GM23338 (cell line): ENCODE data around the gene VIL1. TPM values are rescaled to one million over a fixed set of nuclear protein-coding genes. Genes with fewer than 3 reads are reported as not detected.

Experiments used
- ATAC-seq: fragments of 200-7000 bp; cut with Tn5 transposase; 3 replicates; pipeline ENCODE4 v1.9.1; 2020
- DNase-seq: peaks from one replicate; pipeline ENCODE4 v3.0.0-alpha.2; 2015; ENCODE audit warnings: low spot score
- H2AFZ ChIP-seq: fragments of 200-600 bp; sonication (generic); 2 replicates; pipeline ENCODE4 v1.8.0; 2016; ENCODE audit warnings: antibody characterized with exemption, mild to moderate bottlenecking, moderate library complexity
- H3F3A ChIP-seq: fragments of 200-600 bp; sonication (generic); replicated peaks from 2 replicates; pipeline ENCODE4 v1.8.0; 2017; ENCODE audit warnings: antibody characterized with exemption, mixed run types, low read depth
- H3K27ac ChIP-seq: fragments of 200-600 bp; sonication (generic); 2 replicates; pipeline ENCODE4 v1.6.1; 2016; ENCODE audit warnings: low read depth
- H3K27me3 ChIP-seq: fragments of 200-600 bp; sonication (generic); 2 replicates; pipeline ENCODE4 v1.8.0; 2016; ENCODE audit warnings: mild to moderate bottlenecking, mixed run types, moderate library complexity; ENCODE audit not compliant: insufficient read depth
- H3K36me3 ChIP-seq: fragments of 200-600 bp; sonication (generic); 2 replicates; pipeline ENCODE4 v1.8.0; 2016; ENCODE audit warnings: mild to moderate bottlenecking; ENCODE audit not compliant: insufficient read depth
- H3K4me1 ChIP-seq: fragments of 200-600 bp; sonication (generic); 2 replicates; pipeline ENCODE4 v1.8.0; 2016; ENCODE audit warnings: mild to moderate bottlenecking, moderate library complexity; ENCODE audit not compliant: insufficient read depth
- H3K4me2 ChIP-seq: fragments of 200-600 bp; sonication (generic); 2 replicates; pipeline ENCODE4 v1.7.1; 2017; ENCODE audit warnings: mixed run types
- H3K4me3 ChIP-seq: fragments of 200-600 bp; sonication (generic); 2 replicates; pipeline ENCODE4 v1.6.1; 2016; ENCODE audit warnings: mixed run types
- H3K79me2 ChIP-seq: fragments of 200-600 bp; sonication (generic); replicated peaks from 2 replicates; pipeline ENCODE4 v1.8.0; 2017; ENCODE audit warnings: mild to moderate bottlenecking; ENCODE audit not compliant: insufficient read depth
- H3K9me2 ChIP-seq: fragments of 200-600 bp; sonication (generic); 2 replicates; pipeline ENCODE4 v1.8.0; 2017; ENCODE audit not compliant: insufficient read depth
- H4K20me1 ChIP-seq: fragments of 200-600 bp; sonication (generic); replicated peaks from 2 replicates; pipeline ENCODE4 v1.8.0; 2017; ENCODE audit warnings: mild to moderate bottlenecking; ENCODE audit not compliant: insufficient read depth
- H3K27ac Mint-ChIP-seq: 2 replicates; pipeline ENCODE4 v1.8.0; 2020; ENCODE audit warnings: inconsistent platforms, mild to moderate bottlenecking, moderate library complexity, mixed read lengths
- H3K27me3 Mint-ChIP-seq: 3 replicates; pipeline ENCODE4 v1.8.0; 2022; ENCODE audit warnings: low read depth, mild to moderate bottlenecking, moderate library complexity, mixed read lengths, inconsistent platforms; ENCODE audit not compliant: insufficient read depth, poor library complexity
- H3K36me3 Mint-ChIP-seq: 3 replicates; pipeline ENCODE4 v1.8.0; 2021; ENCODE audit warnings: low read depth, mild to moderate bottlenecking, inconsistent platforms, moderate library complexity, mixed read lengths
- H3K4me1 Mint-ChIP-seq: 3 replicates; pipeline ENCODE4 v1.8.0; 2020; ENCODE audit warnings: mild to moderate bottlenecking, inconsistent platforms, mixed read lengths
- H3K4me3 Mint-ChIP-seq: 3 replicates; pipeline ENCODE4 v1.8.0; 2021; ENCODE audit warnings: moderate library complexity, mild to moderate bottlenecking, inconsistent platforms, mixed read lengths
- H3K9me3 Mint-ChIP-seq: 3 replicates; pipeline ENCODE4 v1.8.0; 2020; ENCODE audit warnings: moderate library complexity, mild to moderate bottlenecking, inconsistent platforms, mixed read lengths
- CREB1 ChIP-seq: fragments of 250-450 bp; sonication (Bioruptor Pico); IDR thresholded peaks from 2 replicates; pipeline ENCODE4 v1.5.0; 2020; ENCODE audit warnings: low read depth, mild to moderate bottlenecking, moderate library complexity
- EZH2phosphoT487 ChIP-seq: fragments of 200-600 bp; sonication (generic); IDR thresholded peaks from one replicate; pipeline ENCODE4 v1.8.1; 2018; ENCODE audit warnings: antibody characterized with exemption; ENCODE audit not compliant: unreplicated experiment
- JUNB ChIP-seq: IDR thresholded peaks from one replicate; pipeline ENCODE4 v1.6.1; 2016; ENCODE audit warnings: antibody characterized with exemption; ENCODE audit not compliant: unreplicated experiment
- POLR2AphosphoS5 ChIP-seq: IDR thresholded peaks from 2 replicates; pipeline ENCODE4 v1.6.1; 2016; ENCODE audit warnings: antibody characterized with exemption, low read depth
- REST ChIP-seq: IDR thresholded peaks from one replicate; pipeline ENCODE4 v1.6.1; 2018; ENCODE audit warnings: antibody characterized with exemption; ENCODE audit not compliant: unreplicated experiment
- STAT1 ChIP-seq: IDR thresholded peaks from one replicate; pipeline ENCODE4 v1.6.1; 2016; ENCODE audit warnings: antibody characterized with exemption; ENCODE audit not compliant: unreplicated experiment
- polyA plus RNA-seq: library from polyadenylated mRNA; unstranded; fragments of >200 nt; fragmentation: Nextera tagmentation; extraction: Ambion mirVana; gene quantifications from 2 replicates; pipeline ENCODE4 v1.2.1, GENCODE V29; 2016
- total RNA-seq: library from RNA; depleted of rRNA; stranded (reverse); fragments of >200 nt; shearing (Covaris generic); gene quantifications from 2 replicates; pipeline ENCODE4 v1.2.3, GENCODE V29; 2014
- TF ChIP-seq, protein P1 (sequence below): fragments of 250-450 bp; sonication (Bioruptor Pico); IDR thresholded peaks from 2 replicates; pipeline ENCODE4 v1.5.0; 2020; ENCODE audit warnings: mild to moderate bottlenecking, moderate library complexity
- TF ChIP-seq, protein P2 (sequence below), 2 experiments: fragments of 200-600 bp in 1 of 2; sonication (generic) in 1 of 2; conservative IDR thresholded peaks; 2 replicates each; pipeline versions ENCODE4 v1.5.1 to v1.6.1; 2016 to 2017; ENCODE audit warnings: antibody characterized with exemption in 2 of 2, low read depth in 2 of 2, mild to moderate bottlenecking in 2 of 2, moderate library complexity in 1 of 2

VIL1 gene
- total and polyA plus RNA-seq, 2 experiments from 2014 or later: 3.5 to 5.9 TPM

DNA sequence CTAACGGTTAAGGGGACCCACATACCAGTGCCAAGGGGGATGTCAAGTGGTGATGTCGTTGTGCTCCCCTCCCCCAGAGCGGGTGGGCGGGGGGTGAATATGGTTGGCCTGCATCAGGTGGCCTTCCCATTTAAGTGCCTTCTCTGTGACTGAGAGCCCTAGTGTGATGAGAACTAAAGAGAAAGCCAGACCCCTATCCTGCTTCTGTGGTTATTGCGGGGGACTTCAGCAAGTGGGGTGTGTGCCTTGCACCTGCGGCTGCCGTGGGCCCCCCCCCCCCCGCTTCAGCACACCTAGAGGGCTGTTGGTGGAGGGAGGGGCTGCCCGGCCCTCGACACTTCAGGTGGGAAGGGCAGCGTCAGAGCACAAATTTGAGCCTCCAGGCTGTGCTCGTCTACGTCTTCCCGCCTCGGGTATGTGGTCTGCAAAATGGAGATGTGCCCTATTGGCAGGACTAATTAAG is 13.1 kb upstream of the VIL1 start:
- Histone ChIP-seq H3K36me3 (no peaks in the 10 kb centered on the region), H3F3A (peaks cover 17% of the 10 kb centered on the region), H3K27ac (peak overlapping the region; percentile 99), H3K4me3 (peak overlapping the region; percentile 82), H3K9me2 (no peaks in the 10 kb centered on the region), H3K4me1 (peaks cover 27% of the 10 kb centered on the region), H3K79me2 (no peaks in the 10 kb centered on the region), H3K4me2 (peak overlapping the region; percentile 94), H3K27me3 (no peaks in the 10 kb centered on the region), H4K20me1 (no peaks in the 10 kb centered on the region), H2AFZ (peak overlapping the region; percentile 97)
- H3K4me1 Mint-ChIP-seq: peaks cover 22% of the 10 kb centered on the region
- ATAC-seq (peak; percentile 5; the same call in 1 of the 3 replicates), DNase-seq (peak; percentile 67)
- TF ChIP-seq CREB1: no peak
- TF ChIP-seq POLR2AphosphoS5: peak; percentile 59
- no peak for TF ChIP-seq JUNB
- TF ChIP-seq, protein P1, sequence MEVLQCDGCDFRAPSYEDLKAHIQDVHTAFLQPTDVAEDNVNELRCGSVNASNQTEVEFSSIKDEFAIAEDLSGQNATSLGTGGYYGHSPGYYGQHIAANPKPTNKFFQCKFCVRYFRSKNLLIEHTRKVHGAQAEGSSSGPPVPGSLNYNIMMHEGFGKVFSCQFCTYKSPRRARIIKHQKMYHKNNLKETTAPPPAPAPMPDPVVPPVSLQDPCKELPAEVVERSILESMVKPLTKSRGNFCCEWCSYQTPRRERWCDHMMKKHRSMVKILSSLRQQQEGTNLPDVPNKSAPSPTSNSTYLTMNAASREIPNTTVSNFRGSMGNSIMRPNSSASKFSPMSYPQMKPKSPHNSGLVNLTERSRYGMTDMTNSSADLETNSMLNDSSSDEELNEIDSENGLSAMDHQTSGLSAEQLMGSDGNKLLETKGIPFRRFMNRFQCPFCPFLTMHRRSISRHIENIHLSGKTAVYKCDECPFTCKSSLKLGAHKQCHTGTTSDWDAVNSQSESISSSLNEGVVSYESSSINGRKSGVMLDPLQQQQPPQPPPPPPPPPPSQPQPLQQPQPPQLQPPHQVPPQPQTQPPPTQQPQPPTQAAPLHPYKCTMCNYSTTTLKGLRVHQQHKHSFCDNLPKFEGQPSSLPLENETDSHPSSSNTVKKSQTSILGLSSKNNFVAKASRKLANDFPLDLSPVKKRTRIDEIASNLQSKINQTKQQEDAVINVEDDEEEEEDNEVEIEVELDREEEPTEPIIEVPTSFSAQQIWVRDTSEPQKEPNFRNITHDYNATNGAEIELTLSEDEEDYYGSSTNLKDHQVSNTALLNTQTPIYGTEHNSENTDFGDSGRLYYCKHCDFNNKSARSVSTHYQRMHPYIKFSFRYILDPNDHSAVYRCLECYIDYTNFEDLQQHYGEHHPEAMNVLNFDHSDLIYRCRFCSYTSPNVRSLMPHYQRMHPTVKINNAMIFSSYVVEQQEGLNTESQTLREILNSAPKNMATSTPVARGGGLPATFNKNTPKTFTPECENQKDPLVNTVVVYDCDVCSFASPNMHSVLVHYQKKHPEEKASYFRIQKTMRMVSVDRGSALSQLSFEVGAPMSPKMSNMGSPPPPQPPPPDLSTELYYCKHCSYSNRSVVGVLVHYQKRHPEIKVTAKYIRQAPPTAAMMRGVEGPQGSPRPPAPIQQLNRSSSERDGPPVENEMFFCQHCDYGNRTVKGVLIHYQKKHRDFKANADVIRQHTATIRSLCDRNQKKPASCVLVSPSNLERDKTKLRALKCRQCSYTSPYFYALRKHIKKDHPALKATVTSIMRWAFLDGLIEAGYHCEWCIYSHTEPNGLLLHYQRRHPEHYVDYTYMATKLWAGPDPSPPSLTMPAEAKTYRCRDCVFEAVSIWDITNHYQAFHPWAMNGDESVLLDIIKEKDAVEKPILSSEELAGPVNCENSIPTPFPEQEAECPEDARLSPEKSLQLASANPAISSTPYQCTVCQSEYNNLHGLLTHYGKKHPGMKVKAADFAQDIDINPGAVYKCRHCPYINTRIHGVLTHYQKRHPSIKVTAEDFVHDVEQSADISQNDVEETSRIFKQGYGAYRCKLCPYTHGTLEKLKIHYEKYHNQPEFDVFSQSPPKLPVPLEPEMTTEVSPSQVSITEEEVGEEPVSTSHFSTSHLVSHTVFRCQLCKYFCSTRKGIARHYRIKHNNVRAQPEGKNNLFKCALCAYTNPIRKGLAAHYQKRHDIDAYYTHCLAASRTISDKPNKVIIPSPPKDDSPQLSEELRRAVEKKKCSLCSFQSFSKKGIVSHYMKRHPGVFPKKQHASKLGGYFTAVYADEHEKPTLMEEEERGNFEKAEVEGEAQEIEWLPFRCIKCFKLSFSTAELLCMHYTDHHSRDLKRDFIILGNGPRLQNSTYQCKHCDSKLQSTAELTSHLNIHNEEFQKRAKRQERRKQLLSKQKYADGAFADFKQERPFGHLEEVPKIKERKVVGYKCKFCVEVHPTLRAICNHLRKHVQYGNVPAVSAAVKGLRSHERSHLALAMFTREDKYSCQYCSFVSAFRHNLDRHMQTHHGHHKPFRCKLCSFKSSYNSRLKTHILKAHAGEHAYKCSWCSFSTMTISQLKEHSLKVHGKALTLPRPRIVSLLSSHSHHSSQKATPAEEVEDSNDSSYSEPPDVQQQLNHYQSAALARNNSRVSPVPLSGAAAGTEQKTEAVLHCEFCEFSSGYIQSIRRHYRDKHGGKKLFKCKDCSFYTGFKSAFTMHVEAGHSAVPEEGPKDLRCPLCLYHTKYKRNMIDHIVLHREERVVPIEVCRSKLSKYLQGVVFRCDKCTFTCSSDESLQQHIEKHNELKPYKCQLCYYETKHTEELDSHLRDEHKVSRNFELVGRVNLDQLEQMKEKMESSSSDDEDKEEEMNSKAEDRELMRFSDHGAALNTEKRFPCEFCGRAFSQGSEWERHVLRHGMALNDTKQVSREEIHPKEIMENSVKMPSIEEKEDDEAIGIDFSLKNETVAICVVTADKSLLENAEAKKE: no peak
- TF ChIP-seq REST: no peak
- no peak for TF ChIP-seq STAT1
- TF ChIP-seq, protein P2, sequence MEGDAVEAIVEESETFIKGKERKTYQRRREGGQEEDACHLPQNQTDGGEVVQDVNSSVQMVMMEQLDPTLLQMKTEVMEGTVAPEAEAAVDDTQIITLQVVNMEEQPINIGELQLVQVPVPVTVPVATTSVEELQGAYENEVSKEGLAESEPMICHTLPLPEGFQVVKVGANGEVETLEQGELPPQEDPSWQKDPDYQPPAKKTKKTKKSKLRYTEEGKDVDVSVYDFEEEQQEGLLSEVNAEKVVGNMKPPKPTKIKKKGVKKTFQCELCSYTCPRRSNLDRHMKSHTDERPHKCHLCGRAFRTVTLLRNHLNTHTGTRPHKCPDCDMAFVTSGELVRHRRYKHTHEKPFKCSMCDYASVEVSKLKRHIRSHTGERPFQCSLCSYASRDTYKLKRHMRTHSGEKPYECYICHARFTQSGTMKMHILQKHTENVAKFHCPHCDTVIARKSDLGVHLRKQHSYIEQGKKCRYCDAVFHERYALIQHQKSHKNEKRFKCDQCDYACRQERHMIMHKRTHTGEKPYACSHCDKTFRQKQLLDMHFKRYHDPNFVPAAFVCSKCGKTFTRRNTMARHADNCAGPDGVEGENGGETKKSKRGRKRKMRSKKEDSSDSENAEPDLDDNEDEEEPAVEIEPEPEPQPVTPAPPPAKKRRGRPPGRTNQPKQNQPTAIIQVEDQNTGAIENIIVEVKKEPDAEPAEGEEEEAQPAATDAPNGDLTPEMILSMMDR (conservative IDR thresholded peaks at IDR 0.05; ENCODE audit: low read depth in 2 of 2): no peak
- no peak for TF ChIP-seq EZH2phosphoT487
- H3K27me3 Mint-ChIP-seq: peaks cover 11% of the 10 kb centered on the region
- H3K4me3 Mint-ChIP-seq: peak overlapping the region; percentile 81
- H3K27ac Mint-ChIP-seq: peak overlapping the region; percentile 96
- H3K9me3 Mint-ChIP-seq: no peaks in the 10 kb centered on the region
- H3K36me3 Mint-ChIP-seq: peaks cover 12% of the 10 kb centered on the region
